Testis (tissue), 3 donors: Measurements from ENCODE around the gene ARF1. TPM values are rescaled to one million over a fixed set of nuclear protein-coding genes. Genes with fewer than 3 reads are reported as not detected.

ENCODE experiments used
- DNase-seq: peaks from one replicate; pipeline ENCODE4 v3.0.0-alpha.2; 2019
- H3K27ac ChIP-seq, 2 donors: fragments of 200-600 bp; sonication (generic); one replicate each; pipeline ENCODE4 v1.5.1; 2019
- H3K27me3 ChIP-seq: fragments of 200-600 bp; sonication (generic); one replicate; pipeline ENCODE4 v1.5.1; 2019
- H3K36me3 ChIP-seq: fragments of 200-600 bp; sonication (generic); one replicate; pipeline ENCODE4 v1.5.1; 2017; ENCODE audit warnings: low read depth; ENCODE audit errors: missing control alignments
- H3K4me1 ChIP-seq: fragments of 200-600 bp; sonication (generic); one replicate; pipeline ENCODE4 v1.5.1; 2019
- H3K4me3 ChIP-seq, 2 donors: fragments of 200-600 bp; sonication (generic); one replicate each; pipeline ENCODE4 v1.5.1; 2017 to 2019
- H3K9me3 ChIP-seq: fragments of 200-600 bp; sonication (generic); one replicate; pipeline ENCODE4 v1.5.1; 2017
- POLR2A ChIP-seq: fragments of 450-650 bp; IDR thresholded peaks from one replicate; pipeline ENCODE4 v1.6.1; 2017; ENCODE audit warnings: antibody characterized with exemption, mild to moderate bottlenecking, moderate library complexity
- WGBS, 2 donors: methylation state at CpG; one replicate each; pipeline ENCODE4 v1.1.5; 2018; 5-methylcytosine and 5-hydroxymethylcytosine counted together
- intact Hi-C: fragments of 100-400 bp; cut with DNase I; formaldehyde crosslinking; loops from one replicate; pipeline ENCODE4 v1.15.1; 2023; ENCODE audit warnings: low total_unique reads
- polyA plus RNA-seq: library from polyadenylated mRNA; stranded (reverse); fragments of 350-450 nt; fragmentation: Illumina TruSeq; extraction: RNeasy Lipid Tissue Mini Kit (QIAGEN cat#74804); gene quantifications from one replicate; pipeline ENCODE4 v1.2.3, GENCODE V29; 2014; ENCODE audit warnings: low read depth, low replicate concordance; ENCODE audit not compliant: insufficient read depth
- total RNA-seq, 2 donors: library from RNA; depleted of rRNA; stranded (reverse); fragments of >200 nt; gene quantifications; one replicate each; pipeline ENCODE4 v1.2.3, GENCODE V29; 2016
- TF ChIP-seq, protein P1 (sequence below), 3 experiments: fragments of 450-650 bp in 2 of 3; fragments of 200-600 bp in 1 of 3; sonication (generic) in 1 of 3; IDR thresholded peaks; one replicate each; pipeline ENCODE4 v1.5.1; 2016 to 2019; ENCODE audit warnings: antibody characterized with exemption in 3 of 3, mild to moderate bottlenecking in 2 of 3, moderate library complexity in 1 of 3

The ARF1 gene
- total and polyA plus RNA-seq, 3 donors from 2014 or later, result 426 to 637 (median 488) TPM

DNA sequence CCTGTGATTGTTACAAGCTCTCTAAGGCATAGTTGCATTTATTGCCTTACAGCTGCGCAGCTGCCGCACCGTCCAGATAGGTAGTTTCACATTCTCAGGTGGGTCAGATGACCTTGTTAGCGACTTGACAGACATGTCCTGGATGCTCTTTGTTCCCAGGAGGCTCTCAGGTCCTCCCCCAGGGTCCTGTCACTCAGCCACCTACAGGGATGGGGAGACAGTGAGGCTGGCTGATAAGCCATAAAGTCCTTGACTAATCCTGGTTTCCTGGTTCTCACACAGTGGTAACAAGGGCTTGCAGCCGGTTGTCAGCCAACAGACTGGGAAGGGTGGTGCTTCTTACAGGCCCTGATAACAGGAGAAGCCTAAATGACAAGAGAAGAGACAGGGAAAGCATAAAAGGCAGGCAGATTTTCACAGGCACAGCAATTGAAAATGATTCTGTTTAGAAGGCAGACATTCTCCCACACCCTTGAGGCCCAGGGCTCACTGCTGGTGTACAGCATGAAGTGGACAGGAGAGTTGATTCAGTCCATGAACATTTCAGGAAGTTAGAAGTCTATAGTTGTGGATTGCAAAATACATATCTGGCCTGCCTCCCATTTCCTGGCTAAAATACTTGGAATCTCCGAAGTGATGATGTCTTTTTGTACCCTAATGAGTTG, 2.9 kb downstream of the ARF1 start:
- H3K27ac ChIP-seq, result peak overlapping the region in 1 of 2 donors; percentile 46
- TF ChIP-seq POLR2A, result no peak
- TF ChIP-seq, protein P1, sequence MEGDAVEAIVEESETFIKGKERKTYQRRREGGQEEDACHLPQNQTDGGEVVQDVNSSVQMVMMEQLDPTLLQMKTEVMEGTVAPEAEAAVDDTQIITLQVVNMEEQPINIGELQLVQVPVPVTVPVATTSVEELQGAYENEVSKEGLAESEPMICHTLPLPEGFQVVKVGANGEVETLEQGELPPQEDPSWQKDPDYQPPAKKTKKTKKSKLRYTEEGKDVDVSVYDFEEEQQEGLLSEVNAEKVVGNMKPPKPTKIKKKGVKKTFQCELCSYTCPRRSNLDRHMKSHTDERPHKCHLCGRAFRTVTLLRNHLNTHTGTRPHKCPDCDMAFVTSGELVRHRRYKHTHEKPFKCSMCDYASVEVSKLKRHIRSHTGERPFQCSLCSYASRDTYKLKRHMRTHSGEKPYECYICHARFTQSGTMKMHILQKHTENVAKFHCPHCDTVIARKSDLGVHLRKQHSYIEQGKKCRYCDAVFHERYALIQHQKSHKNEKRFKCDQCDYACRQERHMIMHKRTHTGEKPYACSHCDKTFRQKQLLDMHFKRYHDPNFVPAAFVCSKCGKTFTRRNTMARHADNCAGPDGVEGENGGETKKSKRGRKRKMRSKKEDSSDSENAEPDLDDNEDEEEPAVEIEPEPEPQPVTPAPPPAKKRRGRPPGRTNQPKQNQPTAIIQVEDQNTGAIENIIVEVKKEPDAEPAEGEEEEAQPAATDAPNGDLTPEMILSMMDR (IDR thresholded peaks at IDR 0.05), result no peak
- no peaks in the 10 kb centered on the region for H3K27me3 ChIP-seq
- intact Hi-C loops, result no loop called here
- 36 to 44% methylated on average over 6 of the region's 6 CpGs for WGBS, 2 donors
- no peaks in the 10 kb centered on the region for H3K36me3 ChIP-seq
- H3K4me1 ChIP-seq, result peaks cover 68% of the 10 kb centered on the region
- no peaks in the 10 kb centered on the region for H3K9me3 ChIP-seq
- no peak overlapping the region for H3K4me3 ChIP-seq
- no peak for DNase-seq

DNA sequence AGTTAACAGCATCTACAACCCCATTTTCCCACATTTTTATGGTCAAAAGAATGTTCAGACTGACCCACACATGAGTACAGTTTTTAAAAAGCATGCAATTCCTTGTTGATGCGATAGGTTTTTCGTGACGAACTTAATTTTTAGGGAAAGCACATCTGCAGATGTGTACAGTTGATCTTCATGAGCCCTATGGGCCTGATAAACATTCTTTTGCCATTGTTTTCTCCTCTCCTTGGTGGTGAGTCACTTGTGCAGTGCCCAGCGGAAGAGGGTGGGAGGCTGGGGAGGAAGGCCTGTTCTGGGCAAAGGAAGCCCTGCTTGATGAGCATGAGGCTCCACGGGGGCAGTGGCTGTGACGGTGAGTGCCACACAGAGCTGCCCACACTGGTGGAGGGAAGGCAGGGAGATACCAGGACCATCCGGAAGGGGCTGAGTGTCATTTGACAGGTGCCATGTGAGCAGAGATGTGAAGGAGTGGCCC, 5.3 kb downstream of the ARF1 start:
- Histone ChIP-seq H3K27me3 (no peaks in the 10 kb centered on the region), H3K27ac (no peak overlapping the region), H3K9me3 (no peaks in the 10 kb centered on the region), H3K4me1 (peaks cover 63% of the 10 kb centered on the region), H3K36me3 (no peaks in the 10 kb centered on the region), H3K4me3 (no peak overlapping the region)
- DNase-seq, result peak; percentile 38
- WGBS, 2 donors, result 47 to 65% methylated on average over 7 of the region's 7 CpGs
- intact Hi-C loops, result no loop called here
- no peak for TF ChIP-seq POLR2A
- TF ChIP-seq, protein P1 (IDR thresholded peaks at IDR 0.05), result no peak

DNA sequence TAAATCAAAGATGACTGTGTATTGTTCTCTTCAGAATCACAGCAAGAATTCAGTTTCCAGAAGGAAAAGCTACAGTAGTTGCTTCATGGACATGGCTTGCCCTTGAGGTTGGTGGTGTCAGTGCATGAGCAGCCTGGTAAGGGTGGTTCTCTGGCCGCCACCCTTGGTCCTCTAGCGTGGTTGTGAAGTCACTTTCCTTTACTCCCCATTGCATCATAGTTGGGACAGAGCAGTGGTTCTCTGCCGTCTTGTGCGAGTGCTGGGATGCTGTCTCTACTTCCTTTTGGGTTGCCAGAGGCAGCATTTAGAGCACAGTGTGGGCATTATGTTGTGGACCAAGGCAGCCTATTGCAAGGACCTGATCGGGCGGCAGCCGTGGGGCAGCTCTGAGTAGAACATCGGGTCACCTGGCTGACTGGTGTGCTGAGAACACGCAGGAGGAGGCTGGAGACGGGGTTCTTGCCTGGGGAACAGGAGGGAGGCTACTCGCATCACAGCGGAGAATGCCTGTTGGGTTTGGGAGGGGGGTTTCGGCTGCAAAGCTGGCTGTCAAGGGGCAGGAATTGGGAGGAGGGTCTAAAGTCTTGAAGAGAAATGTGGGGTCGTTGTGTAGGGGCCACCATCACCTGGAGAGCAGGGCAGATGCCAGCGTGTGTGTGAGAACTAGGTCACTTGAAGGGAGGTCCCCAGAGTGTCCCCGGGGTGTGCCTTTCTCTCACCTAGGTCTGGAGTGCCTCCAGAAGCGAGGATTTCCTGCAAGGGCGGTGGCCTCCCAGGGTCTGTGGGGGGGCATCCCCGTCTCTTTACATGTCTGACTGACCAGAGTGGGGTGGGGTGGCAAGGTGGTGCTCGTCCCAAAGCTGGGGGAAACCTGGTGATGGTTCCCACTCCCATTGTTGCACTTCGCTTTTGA, 6.3 kb downstream of the ARF1 start:
- Histone ChIP-seq H3K9me3 (no peaks in the 10 kb centered on the region), H3K27me3 (no peaks in the 10 kb centered on the region), H3K27ac (no peak overlapping the region), H3K4me3 (no peak overlapping the region), H3K4me1 (peaks cover 63% of the 10 kb centered on the region), H3K36me3 (no peaks in the 10 kb centered on the region)
- TF ChIP-seq, protein P1 (IDR thresholded peaks at IDR 0.05), result no peak
- no peak for TF ChIP-seq POLR2A
- intact Hi-C loops, result no loop called here
- 72 to 84% methylated on average over 17 to 21 of the region's 21 CpGs for WGBS, 2 donors
- DNase-seq, result no peak

DNA sequence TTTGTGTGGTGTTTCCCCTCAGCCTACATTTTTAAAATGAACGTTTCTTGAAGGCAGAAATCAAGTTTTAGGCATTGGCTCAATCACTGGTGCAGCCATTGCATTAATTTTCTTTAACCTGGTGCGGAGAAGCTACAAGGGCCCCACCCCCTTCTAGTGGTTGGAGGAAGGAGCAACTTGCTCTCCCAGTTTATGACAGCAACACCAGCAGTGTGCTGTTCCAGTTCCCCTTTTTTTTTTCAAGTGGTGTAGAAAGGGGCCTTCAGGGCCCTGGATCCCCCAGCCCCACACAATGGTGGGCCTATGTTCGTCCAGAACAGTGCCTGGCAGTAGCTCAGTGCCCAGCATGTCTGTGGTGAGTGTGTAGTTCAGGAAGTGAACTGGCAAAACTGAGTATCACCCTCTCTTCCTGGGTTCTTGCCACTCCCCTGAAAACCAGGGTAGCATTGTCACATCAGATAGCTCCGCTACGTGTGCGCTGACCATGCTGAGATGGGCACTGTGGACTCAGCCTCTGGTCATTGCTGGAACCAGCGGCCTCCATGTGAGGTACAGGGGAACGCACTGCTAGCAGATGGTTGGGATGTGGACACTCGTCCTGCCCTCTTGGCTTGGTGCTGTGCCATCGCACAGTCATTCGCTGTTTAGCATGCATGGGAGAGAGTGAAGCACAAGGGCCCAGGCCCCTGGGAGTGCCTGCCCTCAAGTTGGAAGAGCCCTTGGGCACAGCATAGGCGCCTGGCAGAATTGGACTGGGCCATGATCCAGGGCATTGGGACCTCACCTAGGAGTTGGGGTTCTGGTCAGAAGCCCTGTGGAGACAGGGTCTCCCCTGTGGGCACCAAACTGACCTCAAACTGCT, 7.2 kb downstream of the ARF1 start:
- DNase-seq, result no peak
- intact Hi-C loops, result no loop called here
- H3K27ac ChIP-seq, result no peak overlapping the region
- 64 to 73% methylated on average over 5 to 12 of the region's 12 CpGs for WGBS, 2 donors
- no peaks in the 10 kb centered on the region for H3K9me3 ChIP-seq
- TF ChIP-seq POLR2A, result no peak
- TF ChIP-seq, protein P1 (IDR thresholded peaks at IDR 0.05), result no peak
- H3K4me1 ChIP-seq, result peaks cover 55% of the 10 kb centered on the region
- no peaks in the 10 kb centered on the region for H3K36me3 ChIP-seq
- no peak overlapping the region for H3K4me3 ChIP-seq
- no peaks in the 10 kb centered on the region for H3K27me3 ChIP-seq
